H9 (cell line): ENCODE results near the gene UNC45A. TPM values are rescaled to one million over a fixed set of nuclear protein-coding genes. Genes with fewer than 3 reads are reported as not detected.

ENCODE experiments used
- DNase-seq: peaks from one replicate; pipeline ENCODE4 v3.0.0-alpha.2; 2017
- H2AFZ ChIP-seq: one replicate; pipeline ENCODE4 v1.6.1; 2013; ENCODE audit warnings: mild to moderate bottlenecking, low read length, control low read depth, moderate library complexity
- H2AK5ac ChIP-seq: 2 replicates; pipeline ENCODE4 v1.6.1; 2013; ENCODE audit warnings: low read length, control low read depth, mixed read lengths; ENCODE audit not compliant: insufficient read length
- H2BK120ac ChIP-seq: one replicate; pipeline ENCODE4 v1.6.1; 2013; ENCODE audit warnings: low read depth, mild to moderate bottlenecking, low read length, control low read depth, inconsistent platforms; ENCODE audit not compliant: poor library complexity, severe bottlenecking
- H2BK12ac ChIP-seq: 2 replicates; pipeline ENCODE4 v1.6.1; 2013; ENCODE audit warnings: low read length, control low read depth, mixed read lengths, low read depth; ENCODE audit not compliant: insufficient read length
- H2BK15ac ChIP-seq: 2 replicates; pipeline ENCODE4 v1.6.1; 2013; ENCODE audit warnings: low read depth, low read length, control low read depth
- H2BK20ac ChIP-seq: one replicate; pipeline ENCODE4 v1.6.1; 2013; ENCODE audit warnings: low read depth, mild to moderate bottlenecking, low read length, control low read depth, inconsistent platforms; ENCODE audit not compliant: poor library complexity, severe bottlenecking
- H2BK5ac ChIP-seq: 2 replicates; pipeline ENCODE4 v1.6.1; 2013; ENCODE audit warnings: low read length, control low read depth, mixed read lengths; ENCODE audit not compliant: insufficient read length
- H3K14ac ChIP-seq: 2 replicates; pipeline ENCODE4 v1.6.1; 2013; ENCODE audit warnings: low read length, control low read depth; ENCODE audit not compliant: insufficient read depth
- H3K18ac ChIP-seq: 2 replicates; pipeline ENCODE4 v1.6.1; 2013; ENCODE audit warnings: low read depth, mild to moderate bottlenecking, mixed read lengths, low read length, control low read depth; ENCODE audit not compliant: insufficient read length
- H3K23ac ChIP-seq: 2 replicates; pipeline ENCODE4 v1.6.1; 2013; ENCODE audit warnings: low read length, control low read depth, mixed read lengths, low read depth; ENCODE audit not compliant: insufficient read length
- H3K23me2 ChIP-seq: 2 replicates; pipeline ENCODE4 v1.6.1; 2013; ENCODE audit warnings: low read depth, mild to moderate bottlenecking, mixed read lengths, low read length, control low read depth; ENCODE audit not compliant: insufficient read length, poor library complexity, severe bottlenecking
- H3K27ac ChIP-seq: 2 replicates; pipeline ENCODE4 v1.5.1; 2013; ENCODE audit warnings: low read length, control low read depth, mixed read lengths, low read depth; ENCODE audit not compliant: insufficient read length
- H3K27me3 ChIP-seq: 2 replicates; pipeline ENCODE4 v1.6.1; 2013; ENCODE audit warnings: low read length, control low read depth, inconsistent platforms; ENCODE audit not compliant: insufficient read depth
- H3K4ac ChIP-seq: 2 replicates; pipeline ENCODE4 v1.6.1; 2013; ENCODE audit warnings: low read depth, mild to moderate bottlenecking, control low read depth, inconsistent platforms, low read length, moderate library complexity
- H3K4me1 ChIP-seq: 2 replicates; pipeline ENCODE4 v1.6.1; 2013; ENCODE audit warnings: low read length, control low read depth, inconsistent platforms; ENCODE audit not compliant: insufficient read depth
- H3K4me2 ChIP-seq: 2 replicates; pipeline ENCODE4 v1.6.1; 2013; ENCODE audit warnings: low read length, control low read depth, mixed read lengths; ENCODE audit not compliant: insufficient read length, insufficient read depth
- H3K56ac ChIP-seq: 2 replicates; pipeline ENCODE4 v1.6.1; 2013; ENCODE audit warnings: low read depth, mild to moderate bottlenecking, mixed read lengths, low read length, control low read depth; ENCODE audit not compliant: insufficient read length
- H3K79me1 ChIP-seq: 2 replicates; pipeline ENCODE4 v1.6.1; 2013; ENCODE audit warnings: low read depth, mild to moderate bottlenecking, moderate library complexity, low read length, control low read depth, inconsistent platforms; ENCODE audit not compliant: insufficient read depth, poor library complexity, severe bottlenecking
- H3K79me2 ChIP-seq: 2 replicates; pipeline ENCODE4 v1.6.1; 2013; ENCODE audit warnings: low read length, control low read depth, inconsistent platforms; ENCODE audit not compliant: insufficient read depth
- H3K9ac ChIP-seq: 2 replicates; pipeline ENCODE4 v1.6.1; 2013; ENCODE audit warnings: low read length, control low read depth, mixed read lengths; ENCODE audit not compliant: insufficient read length; ENCODE audit errors: extremely low read depth
- H3K9me3 ChIP-seq: one replicate; pipeline ENCODE4 v1.6.1; 2013; ENCODE audit warnings: low read depth, low read length, inconsistent platforms; ENCODE audit not compliant: control insufficient read depth
- H3T11ph ChIP-seq: one replicate; pipeline ENCODE4 v1.6.1; 2013; ENCODE audit warnings: mild to moderate bottlenecking, low read length, control low read depth, inconsistent platforms
- H4K20me1 ChIP-seq: one replicate; pipeline ENCODE4 v1.6.1; 2013; ENCODE audit not compliant: control insufficient read depth, insufficient read length, insufficient read depth
- H4K5ac ChIP-seq: 2 replicates; pipeline ENCODE4 v1.6.1; 2013; ENCODE audit warnings: low read depth, mild to moderate bottlenecking, mixed read lengths, low read length, control low read depth; ENCODE audit not compliant: insufficient read length
- H4K8ac ChIP-seq: replicated peaks from 2 replicates; pipeline ENCODE4 v1.6.1; 2013; ENCODE audit warnings: low read length, control low read depth, mixed read lengths, low read depth; ENCODE audit not compliant: insufficient read length
- H4K91ac ChIP-seq: 2 replicates; pipeline ENCODE4 v1.6.1; 2013; ENCODE audit warnings: low read depth, mild to moderate bottlenecking, moderate library complexity, mixed read lengths, low read length, control low read depth; ENCODE audit not compliant: insufficient read length
- H3K27ac Mint-ChIP-seq, 3 experiments: 2 replicates in 2 of 3; 3 replicates in 1 of 3; pipeline ENCODE4 v1.8.0; 2020 to 2021; ENCODE audit warnings: mixed read lengths in 3 of 3, mild to moderate bottlenecking in 1 of 3, moderate library complexity in 1 of 3
- H3K27me3 Mint-ChIP-seq: 2 replicates; pipeline ENCODE4 v1.8.0; 2021; ENCODE audit warnings: low read depth, mild to moderate bottlenecking, moderate library complexity, mixed read lengths
- H3K36me3 Mint-ChIP-seq, 3 experiments: 2 replicates in 2 of 3; 3 replicates in 1 of 3; pipeline ENCODE4 v1.8.0; 2020 to 2021; ENCODE audit warnings: low read depth in 3 of 3, mixed read lengths in 3 of 3; ENCODE audit not compliant: insufficient read depth in 1 of 3
- H3K4me1 Mint-ChIP-seq, 2 experiments: 2 replicates each; pipeline ENCODE4 v1.8.0; 2020; ENCODE audit warnings: mixed read lengths in 2 of 2
- H3K4me3 Mint-ChIP-seq, 2 experiments: 2 replicates in 1 of 2; 3 replicates in 1 of 2; pipeline ENCODE4 v1.8.0; 2020 to 2021; ENCODE audit warnings: mild to moderate bottlenecking in 2 of 2, mixed read lengths in 2 of 2, moderate library complexity in 1 of 2
- H3K9me3 Mint-ChIP-seq, 2 experiments: 2 replicates in 1 of 2; 3 replicates in 1 of 2; pipeline ENCODE4 v1.8.0; 2020; ENCODE audit warnings: mild to moderate bottlenecking in 2 of 2, mixed read lengths in 2 of 2, moderate library complexity in 1 of 2
- CTCF ChIP-seq: fragments of 200-600 bp; sonication (generic); conservative IDR thresholded peaks from 3 replicates; pipeline ENCODE4 v1.8.0; 2021; ENCODE audit warnings: antibody characterized with exemption, mild to moderate bottlenecking
- WGBS: extraction: QIAGEN DNeasy Blood & Tissue Kit; methylation state at CpG from one replicate; pipeline ENCODE4 v1.1.7; 2013; ENCODE audit warnings: missing lambda C conversion rate, low lambda C conversion rate, mixed read lengths; ENCODE audit not compliant: insufficient read length; ENCODE audit errors: extremely low coverage; 5-methylcytosine and 5-hydroxymethylcytosine counted together
- total RNA-seq: library from RNA; stranded (reverse); gene quantifications from 2 replicates; pipeline ENCODE4 v1.2.1, GENCODE V29; 2021

The UNC45A gene
- total RNA-seq, 1 experiment from 2014 or later = 84.6 TPM

DNA sequence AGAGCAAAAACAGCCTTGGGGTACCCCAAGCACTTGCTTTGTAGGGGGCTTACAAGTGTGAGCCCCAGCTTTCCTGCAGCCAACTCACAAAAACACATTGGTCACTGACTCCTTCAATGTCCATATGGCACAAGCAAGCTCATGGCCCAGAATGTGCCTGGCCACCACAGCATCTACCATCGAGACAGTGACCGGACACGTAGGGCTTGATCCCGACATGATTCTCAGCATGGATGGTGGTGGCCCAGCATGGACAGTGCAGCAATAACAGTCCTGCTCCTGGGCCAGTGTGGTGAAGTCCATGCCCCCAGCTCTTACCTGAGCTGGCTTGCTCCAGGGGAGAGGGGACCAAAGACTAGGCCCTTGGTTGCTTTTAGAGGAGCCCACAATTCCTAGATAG lies 6.0 kb downstream of the UNC45A start:
- Histone ChIP-seq H3K9me3 (no peaks in the 10 kb centered on the region), H2BK20ac (no peak overlapping the region), H3K14ac (no peak overlapping the region), H4K91ac (no peak overlapping the region), H2BK5ac (no peak overlapping the region), H3K27me3 (no peaks in the 10 kb centered on the region), H4K8ac (no peak overlapping the region), H4K20me1 (no peaks in the 10 kb centered on the region), H4K5ac (no peak overlapping the region), H3K27ac (no peak overlapping the region), H3K4me2 (no peak overlapping the region), H2BK120ac (no peak overlapping the region), H2BK12ac (no peak overlapping the region), H3K56ac (no peak overlapping the region), H3K79me2 (no peaks in the 10 kb centered on the region; the same call in 1 of the 2 replicates), H3K9ac (no peak overlapping the region), H2AFZ (no peak overlapping the region), H2AK5ac (no peak overlapping the region), H3K4ac (no peak overlapping the region), H3K4me1 (no peaks in the 10 kb centered on the region), H3K23ac (no peak overlapping the region), H3K18ac (no peak overlapping the region), H3T11ph (no peak overlapping the region), H3K79me1 (no peaks in the 10 kb centered on the region), H2BK15ac (no peak overlapping the region), H3K23me2 (no peaks in the 10 kb centered on the region)
- DNase-seq = no peak
- H3K4me3 Mint-ChIP-seq = no peak overlapping the region
- WGBS = no CpG with 5 or more reads among the region's 4 CpGs
- H3K9me3 Mint-ChIP-seq = no peaks in the 10 kb centered on the region
- H3K27ac Mint-ChIP-seq = no peak overlapping the region
- H3K36me3 Mint-ChIP-seq = peaks cover 52 to 75% (median 67%) of the 10 kb centered on the region in 3 experiments; a peak in 6 of 7 replicates
- H3K27me3 Mint-ChIP-seq = no peaks in the 10 kb centered on the region; the same call in 1 of the 2 replicates
- TF ChIP-seq CTCF = no peak
- H3K4me1 Mint-ChIP-seq = peaks cover 5% of the 10 kb centered on the region in 2 experiments
